SK-N-SH (cell line): ENCODE results near the gene ATP13A5. TPM values are rescaled to one million over a fixed set of nuclear protein-coding genes. Genes with fewer than 3 reads are reported as not detected.

Source experiments
- CTCF ChIA-PET: fragments of 300-600, 350-600 bp; formaldehyde crosslinking; extraction: SDS; loops from one replicate; lab custom pipeline; 2021; lab: Yijun Ruan, JAX
- POLR2A ChIA-PET: fragments of 350-600 bp; sonication (Branson Sonifier 250); formaldehyde crosslinking; extraction: SDS; loops from one replicate; lab custom pipeline; 2020; ENCODE audit warnings: antibody characterized with exemption, inconsistent platforms; lab: Yijun Ruan, JAX
- DNase-seq: peaks from one replicate; pipeline ENCODE4 v3.0.0; 2012
- H2AFZ ChIP-seq: fragments of 200-600 bp; sonication (generic); 2 replicates; pipeline ENCODE4 v1.8.1; 2016; ENCODE audit warnings: antibody characterized with exemption, mild to moderate bottlenecking, low read depth
- H3F3A ChIP-seq: fragments of 200-600 bp; sonication (generic); replicated peaks from 2 replicates; pipeline ENCODE3; 2016; ENCODE audit warnings: antibody characterized with exemption, mild to moderate bottlenecking; ENCODE audit not compliant: insufficient read depth
- H3K27ac ChIP-seq, 2 experiments: fragments of 200-500 bp in 1 of 2; fragments of 200-600 bp in 1 of 2; sonication (Bioruptor generic) in 1 of 2; sonication (generic), shearing (Covaris generic) in 1 of 2; 2 replicates each; pipeline versions ENCODE4 v1.5.1 to v1.6.1; 2014 to 2016; ENCODE audit warnings: low read depth in 2 of 2, inconsistent platforms in 1 of 2, low read length in 1 of 2, mild to moderate bottlenecking in 1 of 2, mixed read lengths in 1 of 2
- H3K27me3 ChIP-seq: fragments of 200-600 bp; sonication (generic), shearing (Covaris generic); 2 replicates; pipeline ENCODE4 v1.6.1; 2016; ENCODE audit warnings: mixed run types; ENCODE audit not compliant: insufficient read depth
- H3K36me3 ChIP-seq, 2 experiments: fragments of 200-500 bp in 1 of 2; fragments of 200-600 bp in 1 of 2; sonication (Bioruptor generic) in 1 of 2; sonication (generic) in 1 of 2; replicated peaks in 1 of 2; 2 replicates each; pipeline versions ENCODE3 to v1.5.1; 2014 to 2016; ENCODE audit warnings: low read length in 1 of 2, mild to moderate bottlenecking in 1 of 2; ENCODE audit not compliant: insufficient read depth in 2 of 2, control insufficient read depth in 1 of 2
- H3K4me1 ChIP-seq, 2 experiments: fragments of 200-500 bp in 1 of 2; fragments of 200-600 bp in 1 of 2; sonication (Bioruptor generic) in 1 of 2; sonication (generic), shearing (Covaris generic) in 1 of 2; 2 replicates each; pipeline versions ENCODE4 v1.5.1 to v1.6.1; 2014 to 2016; ENCODE audit warnings: low read depth in 1 of 2, low read length in 1 of 2, mixed run types in 1 of 2; ENCODE audit not compliant: insufficient read depth in 2 of 2, control insufficient read depth in 1 of 2
- H3K4me2 ChIP-seq: fragments of 200-600 bp; sonication (generic), shearing (Covaris generic); 2 replicates; pipeline ENCODE4 v1.6.1; 2017; ENCODE audit warnings: mixed run types
- H3K4me3 ChIP-seq, 2 experiments: fragments of 200-500 bp in 1 of 2; fragments of 200-600 bp in 1 of 2; sonication (Bioruptor generic) in 1 of 2; sonication (generic), shearing (Covaris generic) in 1 of 2; 2 replicates each; pipeline versions ENCODE4 v1.5.1 to v1.8.1; 2014 to 2016; ENCODE audit warnings: low read depth in 2 of 2, inconsistent platforms in 1 of 2, low read length in 1 of 2, mild to moderate bottlenecking in 1 of 2, mixed read lengths in 1 of 2, moderate library complexity in 1 of 2
- H3K79me2 ChIP-seq: fragments of 200-600 bp; sonication (generic); 2 replicates; pipeline ENCODE4 v1.8.1; 2017; ENCODE audit warnings: mild to moderate bottlenecking; ENCODE audit not compliant: insufficient read depth
- H3K9ac ChIP-seq: fragments of 200-600 bp; sonication (generic); 2 replicates; pipeline ENCODE4 v1.6.1; 2017; ENCODE audit warnings: mixed run types
- H3K9me2 ChIP-seq: fragments of 200-600 bp; sonication (generic); 2 replicates; pipeline ENCODE4 v1.6.1; 2017; ENCODE audit warnings: mixed run types
- H3K9me3 ChIP-seq: fragments of 200-600 bp; sonication (generic); 2 replicates; pipeline ENCODE4 v1.6.1; 2017; ENCODE audit warnings: mixed run types, mild to moderate bottlenecking, moderate library complexity
- H4K20me1 ChIP-seq: fragments of 200-600 bp; sonication (generic); 2 replicates; pipeline ENCODE4 v1.6.1; 2017; ENCODE audit warnings: mild to moderate bottlenecking, mixed run types; ENCODE audit not compliant: insufficient read depth
- CHD2 ChIP-seq: fragments of 150-350 bp; IDR thresholded peaks from 2 replicates; pipeline ENCODE4 v1.6.1; 2018; ENCODE audit warnings: low read length; ENCODE audit not compliant: partially characterized antibody
- CTCF ChIP-seq: fragments of 200-600 bp; sonication (generic); IDR thresholded peaks from 2 replicates; pipeline ENCODE4 v1.6.1; 2017; ENCODE audit warnings: antibody characterized with exemption, mild to moderate bottlenecking, moderate library complexity
- ELF1 ChIP-seq: IDR thresholded peaks from 2 replicates; pipeline ENCODE4 v1.4.0; 2012
- EP300 ChIP-seq, 2 experiments: IDR thresholded peaks; 2 replicates each; pipeline versions ENCODE4 v1.4.0 to v1.6.1; 2012; ENCODE audit warnings: borderline replicate concordance in 1 of 2, low read depth in 1 of 2, low read length in 1 of 2
- EZH2phosphoT487 ChIP-seq: fragments of 200-600 bp; sonication (generic); IDR thresholded peaks from 2 replicates; pipeline ENCODE4 v1.6.1; 2017; ENCODE audit warnings: low read depth, mixed run types, mild to moderate bottlenecking, antibody characterized with exemption, moderate library complexity, borderline replicate concordance
- FOSL2 ChIP-seq: IDR thresholded peaks from 2 replicates; pipeline ENCODE4 v1.4.0; 2012; ENCODE audit warnings: low read depth, mild to moderate bottlenecking, moderate library complexity, borderline replicate concordance
- FOXJ3 ChIP-seq: sonication (generic); formaldehyde crosslinking; IDR thresholded peaks from 2 replicates; pipeline ENCODE4 v1.5.1; 2020; ENCODE audit warnings: mild to moderate bottlenecking, missing genetic modification reagents
- FOXM1 ChIP-seq: IDR thresholded peaks from 2 replicates; pipeline ENCODE4 v1.4.0; 2012; ENCODE audit warnings: low read depth, mild to moderate bottlenecking
- GABPA ChIP-seq: IDR thresholded peaks from 2 replicates; pipeline ENCODE4 v1.4.0; 2012; ENCODE audit warnings: low read depth, mild to moderate bottlenecking
- GATA2 ChIP-seq: sonication (generic); formaldehyde crosslinking; IDR thresholded peaks from 2 replicates; pipeline ENCODE4 v1.5.0; 2020; ENCODE audit warnings: mild to moderate bottlenecking, missing genetic modification reagents
- NFIC ChIP-seq: IDR thresholded peaks from 2 replicates; pipeline ENCODE4 v1.4.0; 2012; ENCODE audit warnings: borderline replicate concordance
- POLR2AphosphoS5 ChIP-seq: IDR thresholded peaks from 2 replicates; pipeline ENCODE4 v1.6.1; 2012; ENCODE audit warnings: low read depth, low read length
- RAD21 ChIP-seq: IDR thresholded peaks from 2 replicates; pipeline ENCODE4 v1.6.1; 2012; ENCODE audit warnings: mild to moderate bottlenecking, low read length
- RCOR1 ChIP-seq: fragments of 150-350 bp; IDR thresholded peaks from 2 replicates; pipeline ENCODE4 v1.6.1; 2017; ENCODE audit warnings: antibody characterized with exemption, low read length
- USF2 ChIP-seq: fragments of 150-350 bp; IDR thresholded peaks from 2 replicates; pipeline ENCODE4 v1.6.1; 2017; ENCODE audit warnings: antibody characterized with exemption, low read length, low read depth, borderline replicate concordance
- WGBS: methylation state at CpG from one replicate; pipeline ENCODE4 v1.1.6; 2017; ENCODE audit warnings: low lambda C conversion rate; 5-methylcytosine and 5-hydroxymethylcytosine counted together
- polyA plus RNA-seq, 3 experiments: library from polyadenylated mRNA; depleted of rRNA; stranded (reverse); fragments of >200 nt; gene quantifications; 2 replicates each; pipeline ENCODE4 v1.2.3, GENCODE V29; 2012
- TF ChIP-seq, protein P1 (sequence below): IDR thresholded peaks from 2 replicates; pipeline ENCODE4 v1.4.0; 2012; ENCODE audit warnings: low read depth
- TF ChIP-seq, protein P2 (sequence below): IDR thresholded peaks from 2 replicates; pipeline ENCODE4 v1.4.0; 2012; ENCODE audit warnings: low read depth, borderline replicate concordance
- TF ChIP-seq, protein P3 (sequence below): IDR thresholded peaks from 2 replicates; pipeline ENCODE4; 2012

Gene ATP13A5
- polyA plus RNA-seq, 1 of the 3 experiments (the other 2 are of a cell fraction), result not detected

- Histone ChIP-seq H3K9me2 (no peaks in the 10 kb centered on the region), H3K79me2 (no peaks in the 10 kb centered on the region), H3K27me3 (no peaks in the 10 kb centered on the region), H2AFZ (no peak overlapping the region), H3K9ac (no peak overlapping the region), H4K20me1 (no peaks in the 10 kb centered on the region), H3K4me3 (no peak overlapping the region), H3K4me1 (no peaks in the 10 kb centered on the region), H3K27ac (no peak overlapping the region), H3K9me3 (no peaks in the 10 kb centered on the region), H3F3A (no peaks in the 10 kb centered on the region), H3K36me3 (no peaks in the 10 kb centered on the region)
- ChIA-PET CTCF (no interaction called here), POLR2A (no interaction called here)
- TF ChIP-seq, protein P1, sequence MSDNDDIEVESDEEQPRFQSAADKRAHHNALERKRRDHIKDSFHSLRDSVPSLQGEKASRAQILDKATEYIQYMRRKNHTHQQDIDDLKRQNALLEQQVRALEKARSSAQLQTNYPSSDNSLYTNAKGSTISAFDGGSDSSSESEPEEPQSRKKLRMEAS, result no peak
- TF ChIP-seq, protein P2, sequence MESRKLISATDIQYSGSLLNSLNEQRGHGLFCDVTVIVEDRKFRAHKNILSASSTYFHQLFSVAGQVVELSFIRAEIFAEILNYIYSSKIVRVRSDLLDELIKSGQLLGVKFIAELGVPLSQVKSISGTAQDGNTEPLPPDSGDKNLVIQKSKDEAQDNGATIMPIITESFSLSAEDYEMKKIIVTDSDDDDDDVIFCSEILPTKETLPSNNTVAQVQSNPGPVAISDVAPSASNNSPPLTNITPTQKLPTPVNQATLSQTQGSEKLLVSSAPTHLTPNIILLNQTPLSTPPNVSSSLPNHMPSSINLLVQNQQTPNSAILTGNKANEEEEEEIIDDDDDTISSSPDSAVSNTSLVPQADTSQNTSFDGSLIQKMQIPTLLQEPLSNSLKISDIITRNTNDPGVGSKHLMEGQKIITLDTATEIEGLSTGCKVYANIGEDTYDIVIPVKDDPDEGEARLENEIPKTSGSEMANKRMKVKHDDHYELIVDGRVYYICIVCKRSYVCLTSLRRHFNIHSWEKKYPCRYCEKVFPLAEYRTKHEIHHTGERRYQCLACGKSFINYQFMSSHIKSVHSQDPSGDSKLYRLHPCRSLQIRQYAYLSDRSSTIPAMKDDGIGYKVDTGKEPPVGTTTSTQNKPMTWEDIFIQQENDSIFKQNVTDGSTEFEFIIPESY, result no peak
- TF ChIP-seq NFIC, result no peak
- no peak for TF ChIP-seq FOSL2
- TF ChIP-seq GATA2 (CRISPR knock-in tag), result no peak
- TF ChIP-seq ELF1, result no peak
- TF ChIP-seq, protein P3, sequence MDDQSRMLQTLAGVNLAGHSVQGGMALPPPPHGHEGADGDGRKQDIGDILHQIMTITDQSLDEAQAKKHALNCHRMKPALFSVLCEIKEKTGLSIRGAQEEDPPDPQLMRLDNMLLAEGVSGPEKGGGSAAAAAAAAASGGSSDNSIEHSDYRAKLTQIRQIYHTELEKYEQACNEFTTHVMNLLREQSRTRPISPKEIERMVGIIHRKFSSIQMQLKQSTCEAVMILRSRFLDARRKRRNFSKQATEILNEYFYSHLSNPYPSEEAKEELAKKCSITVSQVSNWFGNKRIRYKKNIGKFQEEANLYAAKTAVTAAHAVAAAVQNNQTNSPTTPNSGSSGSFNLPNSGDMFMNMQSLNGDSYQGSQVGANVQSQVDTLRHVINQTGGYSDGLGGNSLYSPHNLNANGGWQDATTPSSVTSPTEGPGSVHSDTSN, result no peak
- TF ChIP-seq EZH2phosphoT487, result no peak
- TF ChIP-seq GABPA, result no peak
- TF ChIP-seq FOXM1, result no peak
- TF ChIP-seq POLR2AphosphoS5, result no peak
- no peak for TF ChIP-seq RCOR1
- TF ChIP-seq EP300 (IDR thresholded peaks at IDR 0.05; ENCODE audit: borderline replicate concordance in 1 of 2, low read depth in 1 of 2, low read length in 1 of 2), result no peak
- TF ChIP-seq CHD2, result no peak
- TF ChIP-seq CTCF, result no peak
- no peak for TF ChIP-seq RAD21
- no peak for TF ChIP-seq FOXJ3 (CRISPR knock-in tag)
- no peak for TF ChIP-seq USF2
- TF ChIP-seq, all 33 proteins: peak for 0
- DNase-seq, result no peak
- no peak overlapping the region for H3K4me2 ChIP-seq
- WGBS, result 10% methylated on average over 6 of the region's 6 CpGs
These were observed 153.0 kb downstream of the ATP13A5 start for GRCh38 chr3:193225302-193226125.

Other genes starting within 250 kb of the ATP13A5 start
- 1.6 TPM in 2 replicates for gene PLAAT1, start 137.5 kb downstream of the ATP13A5 start, polyA plus RNA-seq (2012; rRNA removed)
- gene ATP13A4, start 176.1 kb upstream of the ATP13A5 start, polyA plus RNA-seq (2012; rRNA removed), result 0.02 and 0.03 TPM in 2 replicates
- 11.4 and 15.0 TPM in 2 replicates for gene OPA1, start 214.5 kb upstream of the ATP13A5 start, polyA plus RNA-seq (2012; rRNA removed)